GM12878 (cell line): ENCODE measurements around the gene PLA2G12B. TPM values are rescaled to one million over a fixed set of nuclear protein-coding genes. Genes with fewer than 3 reads are reported as not detected.

Experiments
- ATAC-seq: fragments of 200-7000 bp; cut with Tn5 transposase; 3 replicates; pipeline ENCODE4 v1.9.1; 2020; ENCODE audit warnings: mild to moderate bottlenecking, moderate library complexity
- BruUV-seq: library from RNA; stranded (reverse); fragments of 400-500 nt; replicated peaks from 2 replicates; lab custom pipeline; 2021; lab: Mats Ljungman, UMichigan
- CTCF ChIA-PET: fragments of 300-600 bp; sonication (Branson Sonifier 250); formaldehyde crosslinking; extraction: SDS; loops from one replicate; lab custom pipeline; 2021; ENCODE audit warnings: inconsistent platforms; lab: Yijun Ruan, JAX
- POLR2A ChIA-PET: fragments of 350-600 bp; formaldehyde crosslinking; extraction: SDS; loops from one replicate; lab custom pipeline; 2021; ENCODE audit warnings: inconsistent platforms; lab: Charles Lee
- RAD21 ChIA-PET: fragments of 300-600 bp; sonication (Branson Sonifier 250); formaldehyde crosslinking; loops from one replicate; lab custom pipeline; 2023; ENCODE audit warnings: antibody characterized with exemption; ENCODE audit not compliant: unreplicated experiment; lab: Charles Lee
- SMC1A ChIA-PET: fragments of 300-600 bp; sonication (Branson Sonifier 250); formaldehyde crosslinking; loops from one replicate; lab custom pipeline; 2023; ENCODE audit not compliant: unreplicated experiment, uncharacterized antibody; lab: Charles Lee
- DNase-seq: peaks from one replicate; pipeline ENCODE4 v3.0.0-alpha.2; 2011; ENCODE audit warnings: low read depth, low spot score
- FAIRE-seq: peaks from 3 replicates; lab custom pipeline; 2011; peaks lifted over from hg19 to GRCh38; lab: Jason Lieb, UNC
- H2AFZ ChIP-seq: 2 replicates; pipeline ENCODE4 v1.6.0; 2011; ENCODE audit warnings: low read depth, low read length, control low read depth; ENCODE audit not compliant: control insufficient read depth
- H3K27ac ChIP-seq: 2 replicates; pipeline ENCODE4 v1.5.1; 2011; ENCODE audit warnings: control low read depth; ENCODE audit not compliant: control insufficient read depth, insufficient read depth
- H3K27me3 ChIP-seq, 2 experiments: replicated peaks in 1 of 2; 2 replicates each; pipeline versions ENCODE4 v1.6.0 to v1.6.1; 2011; ENCODE audit warnings: low read length in 1 of 2; ENCODE audit not compliant: control insufficient read depth in 2 of 2, insufficient read depth in 2 of 2
- H3K36me3 ChIP-seq, 2 experiments: 2 replicates each; pipeline ENCODE4 v1.5.1; 2011; ENCODE audit warnings: low read length in 1 of 2; ENCODE audit not compliant: control insufficient read depth in 2 of 2, insufficient read depth in 2 of 2
- H3K4me1 ChIP-seq: 2 replicates; pipeline ENCODE4 v1.6.1; 2011; ENCODE audit warnings: mild to moderate bottlenecking, low read length, moderate library complexity, mixed read lengths; ENCODE audit not compliant: control insufficient read depth, insufficient read depth
- H3K4me2 ChIP-seq: 2 replicates; pipeline ENCODE4 v1.6.0; 2011; ENCODE audit warnings: control low read depth; ENCODE audit not compliant: control insufficient read depth, insufficient read depth
- H3K4me3 ChIP-seq: fragments of 200-600 bp; sonication (generic); 2 replicates; pipeline ENCODE4 v1.5.1; 2016
- H3K79me2 ChIP-seq: 2 replicates; pipeline ENCODE4 v1.6.0; 2011; ENCODE audit warnings: low read length; ENCODE audit not compliant: control insufficient read depth, insufficient read depth
- H3K9ac ChIP-seq: 2 replicates; pipeline ENCODE4 v1.8.0; 2011; ENCODE audit warnings: low read length, control low read depth, mixed read lengths; ENCODE audit not compliant: control insufficient read depth, insufficient read depth
- H3K9me3 ChIP-seq: replicated peaks from 3 replicates; pipeline ENCODE4 v1.5.1; 2011; ENCODE audit warnings: mild to moderate bottlenecking, low read length; ENCODE audit not compliant: control insufficient read depth, insufficient read depth
- H4K20me1 ChIP-seq: 2 replicates; pipeline ENCODE4 v1.6.0; 2011; ENCODE audit not compliant: control insufficient read depth, insufficient read depth
- BCLAF1 ChIP-seq: fragments of 450-650 bp; IDR thresholded peaks from 2 replicates; pipeline ENCODE4 v1.6.1; 2017; ENCODE audit warnings: antibody characterized with exemption, mild to moderate bottlenecking, moderate library complexity
- BMI1 ChIP-seq: fragments of 450-650 bp; IDR thresholded peaks from 2 replicates; pipeline ENCODE4 v1.6.1; 2016; ENCODE audit warnings: mild to moderate bottlenecking, moderate library complexity, borderline replicate concordance
- CUX1 ChIP-seq: IDR thresholded peaks from 2 replicates; pipeline ENCODE4 v1.6.1; 2012; ENCODE audit warnings: improper control_type of control experiment, low read depth, low read length; ENCODE audit not compliant: insufficient replicate concordance
- HSF1 ChIP-seq: fragments of 150-350 bp; IDR thresholded peaks from 2 replicates; pipeline ENCODE4 v1.6.1; 2014; ENCODE audit warnings: mild to moderate bottlenecking, low read depth, low read length
- NR2C2 ChIP-seq: IDR thresholded peaks from 2 replicates; pipeline ENCODE4 v1.6.1; 2011; ENCODE audit warnings: borderline replicate concordance, low read depth; ENCODE audit not compliant: control insufficient read depth, insufficient read length
- SRF ChIP-seq, 2 experiments: IDR thresholded peaks; 2 replicates each; pipeline ENCODE4 v1.6.1; 2011; ENCODE audit warnings: low read depth in 2 of 2, low read length in 2 of 2, mild to moderate bottlenecking in 1 of 2, moderate library complexity in 1 of 2
- TARDBP ChIP-seq: IDR thresholded peaks from 2 replicates; pipeline ENCODE4 v1.6.1; 2016; ENCODE audit warnings: borderline replicate concordance
- TCF7 ChIP-seq: IDR thresholded peaks from 2 replicates; pipeline ENCODE4 v1.6.1; 2014; ENCODE audit warnings: antibody characterized with exemption, borderline replicate concordance
- in situ Hi-C: fragments of 300-500 bp; cut with MboI; formaldehyde crosslinking; loops from 9 replicates; pipeline ENCODE4 v1.14.3; 2018; ENCODE audit warnings: mixed read lengths
- intact Hi-C: fragments of 100-400 bp; cut with micrococcal nuclease; formaldehyde crosslinking; loops from one replicate; pipeline ENCODE4 v1.14.2; 2022; ENCODE audit not compliant: unreplicated experiment
- polyA plus RNA-seq, 11 experiments: library from polyadenylated mRNA; depleted of rRNA in 4 of 11; unstranded in 6 of 11; stranded (reverse) in 5 of 11; fragments of >200 nt; fragmentation: Nextera tagmentation in 4 of 11; fragmentation: Illumina TruSeq in 1 of 11; extraction: Ambion mirVana in 4 of 11; extraction: Trizol in 1 of 11; gene quantifications; 1 replicate in 1 of 11; 2 replicates in 10 of 11; pipeline versions ENCODE4 v1.2.1 to v1.2.3, GENCODE V29; 2011 to 2016; ENCODE audit warnings: inconsistent platforms in 2 of 11, missing spikeins in 2 of 11, low read depth in 1 of 11
- total RNA-seq, 4 experiments: library from RNA; depleted of rRNA in 3 of 4; stranded (reverse); fragments of >200 nt in 3 of 4; fragmentation: Illumina TruSeq in 1 of 4; extraction: Trizol in 1 of 4; gene quantifications; 2 replicates each; pipeline versions ENCODE4 v1.2.1 to v1.2.3, GENCODE V29; 2013 to 2021
- TF ChIP-seq, protein P1 (sequence below): IDR thresholded peaks from 2 replicates; pipeline ENCODE4 v1.6.1; 2012; ENCODE audit warnings: low read depth, low read length, improper control_type of control experiment
- TF ChIP-seq, protein P2 (sequence below): fragments of 450-650 bp; IDR thresholded peaks from 2 replicates; pipeline ENCODE4 v1.6.1; 2017; ENCODE audit warnings: low read depth, mild to moderate bottlenecking, moderate library complexity

PLA2G12B gene
- total and polyA plus RNA-seq, 10 of the 15 experiments (the other 5 are each of a cell fraction or from before 2014, with no cell fraction given): not detected

DNA sequence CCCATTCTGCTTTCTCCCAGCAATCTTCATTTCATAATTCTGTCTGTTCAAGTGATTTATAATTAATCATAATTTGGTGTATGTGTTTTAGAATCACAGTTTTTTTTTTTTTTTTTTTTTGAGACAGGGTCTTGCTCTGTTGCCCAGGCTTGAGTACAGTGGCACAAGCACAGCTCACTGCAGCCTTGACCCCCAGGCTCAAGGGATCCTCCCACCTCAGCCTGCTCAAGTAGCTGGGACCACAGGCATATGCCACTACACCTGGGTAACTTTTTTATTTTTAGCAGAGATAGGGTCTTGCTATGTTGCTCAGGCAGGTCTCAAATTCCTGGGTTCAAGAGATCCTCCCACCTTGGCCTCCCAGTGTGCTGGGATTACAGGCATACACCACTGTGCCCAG lies 49.2 kb upstream of the PLA2G12B start:
- Histone ChIP-seq H3K9ac (no peak overlapping the region), H4K20me1 (no peaks in the 10 kb centered on the region), H3K4me3 (no peak overlapping the region), H3K36me3 (peaks cover 3 to 20% of the 10 kb centered on the region in 2 experiments), H2AFZ (no peak overlapping the region), H3K27ac (no peak overlapping the region), H3K4me2 (no peak overlapping the region), H3K79me2 (no peaks in the 10 kb centered on the region), H3K27me3 (no peaks in the 10 kb centered on the region), H3K9me3 (no peaks in the 10 kb centered on the region), H3K4me1 (no peaks in the 10 kb centered on the region)
- no TSS peak for BruUV-seq
- POLR2A ChIA-PET: interaction anchor here (0.6 to 0.7 kb wide), 2 partner anchors 124 to 130 kb away, joined by 3 to 5 read pairs; no protein-coding TSS in a partner anchor
- FAIRE-seq: no peak
- CTCF ChIA-PET: no interaction called here
- ATAC-seq: no peak
- intact Hi-C loops: no loop called here
- no peak for DNase-seq
- SMC1A ChIA-PET: no interaction called here
- RAD21 ChIA-PET: no interaction called here
- in situ Hi-C loops: no loop called here
- TF ChIP-seq HSF1 (no peak), CUX1 (no peak), SRF (IDR thresholded peaks at IDR 0.05; ENCODE audit: low read depth in 2 of 2, low read length in 2 of 2) (no peak), BCLAF1 (no peak), BMI1 (no peak), TCF7 (no peak), NR2C2 (no peak), TARDBP (no peak)
- TF ChIP-seq, protein P1, sequence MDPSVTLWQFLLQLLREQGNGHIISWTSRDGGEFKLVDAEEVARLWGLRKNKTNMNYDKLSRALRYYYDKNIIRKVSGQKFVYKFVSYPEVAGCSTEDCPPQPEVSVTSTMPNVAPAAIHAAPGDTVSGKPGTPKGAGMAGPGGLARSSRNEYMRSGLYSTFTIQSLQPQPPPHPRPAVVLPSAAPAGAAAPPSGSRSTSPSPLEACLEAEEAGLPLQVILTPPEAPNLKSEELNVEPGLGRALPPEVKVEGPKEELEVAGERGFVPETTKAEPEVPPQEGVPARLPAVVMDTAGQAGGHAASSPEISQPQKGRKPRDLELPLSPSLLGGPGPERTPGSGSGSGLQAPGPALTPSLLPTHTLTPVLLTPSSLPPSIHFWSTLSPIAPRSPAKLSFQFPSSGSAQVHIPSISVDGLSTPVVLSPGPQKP: no peak
- TF ChIP-seq, protein P2, sequence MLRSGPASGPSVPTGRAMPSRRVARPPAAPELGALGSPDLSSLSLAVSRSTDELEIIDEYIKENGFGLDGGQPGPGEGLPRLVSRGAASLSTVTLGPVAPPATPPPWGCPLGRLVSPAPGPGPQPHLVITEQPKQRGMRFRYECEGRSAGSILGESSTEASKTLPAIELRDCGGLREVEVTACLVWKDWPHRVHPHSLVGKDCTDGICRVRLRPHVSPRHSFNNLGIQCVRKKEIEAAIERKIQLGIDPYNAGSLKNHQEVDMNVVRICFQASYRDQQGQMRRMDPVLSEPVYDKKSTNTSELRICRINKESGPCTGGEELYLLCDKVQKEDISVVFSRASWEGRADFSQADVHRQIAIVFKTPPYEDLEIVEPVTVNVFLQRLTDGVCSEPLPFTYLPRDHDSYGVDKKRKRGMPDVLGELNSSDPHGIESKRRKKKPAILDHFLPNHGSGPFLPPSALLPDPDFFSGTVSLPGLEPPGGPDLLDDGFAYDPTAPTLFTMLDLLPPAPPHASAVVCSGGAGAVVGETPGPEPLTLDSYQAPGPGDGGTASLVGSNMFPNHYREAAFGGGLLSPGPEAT: no peak
